Loucy (cell line): Measurements from ENCODE around the gene STAC.

Experiments
- H2AFZ ChIP-seq: fragments of 200-600 bp; sonication (generic); 2 replicates; pipeline ENCODE4 v1.6.0; 2016; ENCODE audit warnings: antibody characterized with exemption, mild to moderate bottlenecking, low read length, moderate library complexity
- H3F3A ChIP-seq: fragments of 200-600 bp; 2 replicates; pipeline ENCODE4 v1.6.0; 2016; ENCODE audit warnings: antibody characterized with exemption, low read depth, mild to moderate bottlenecking
- H3K27me3 ChIP-seq: fragments of 200-600 bp; sonication (generic); 2 replicates; pipeline ENCODE4 v1.6.1; 2014; ENCODE audit warnings: low read length, mild to moderate bottlenecking; ENCODE audit not compliant: insufficient read depth, poor library complexity, severe bottlenecking
- H3K36me3 ChIP-seq: fragments of 200-600 bp; sonication (generic); 2 replicates; pipeline ENCODE4 v1.6.1; 2016; ENCODE audit warnings: low read length; ENCODE audit not compliant: insufficient read depth
- H3K4me1 ChIP-seq: fragments of 200-600 bp; sonication (generic); 2 replicates; pipeline ENCODE4 v1.5.1; 2014; ENCODE audit warnings: low read length, mild to moderate bottlenecking; ENCODE audit not compliant: insufficient read depth, poor library complexity, severe bottlenecking
- H3K4me2 ChIP-seq: fragments of 200-600 bp; sonication (generic); 2 replicates; pipeline ENCODE4 v1.6.0; 2014; ENCODE audit warnings: antibody characterized with exemption, low read length, low read depth, mild to moderate bottlenecking; ENCODE audit not compliant: poor library complexity, severe bottlenecking
- H3K4me3 ChIP-seq: fragments of 200-600 bp; sonication (generic); 2 replicates; pipeline ENCODE4 v1.5.1; 2014; ENCODE audit warnings: low read length, mild to moderate bottlenecking, mixed read lengths; ENCODE audit not compliant: poor library complexity, severe bottlenecking
- H3K79me2 ChIP-seq: fragments of 200-600 bp; sonication (generic); 2 replicates; pipeline ENCODE4 v1.6.1; 2014; ENCODE audit warnings: low read length; ENCODE audit not compliant: insufficient read depth
- H3K9ac ChIP-seq: fragments of 200-600 bp; sonication (generic); 2 replicates; pipeline ENCODE4 v1.6.0; 2014; ENCODE audit warnings: mild to moderate bottlenecking, low read depth, low read length, moderate library complexity; ENCODE audit not compliant: poor library complexity, severe bottlenecking
- H3K9me2 ChIP-seq: fragments of 200-600 bp; sonication (generic); replicated peaks from 2 replicates; pipeline ENCODE4 v1.6.1; 2016; ENCODE audit warnings: low read depth, low read length, mixed read lengths
- H3K9me3 ChIP-seq: fragments of 200-600 bp; sonication (generic); 2 replicates; pipeline ENCODE4 v1.6.1; 2014; ENCODE audit warnings: mild to moderate bottlenecking, antibody characterized with exemption, low read length, low read depth; ENCODE audit not compliant: insufficient read depth
- H4K20me1 ChIP-seq: fragments of 200-600 bp; sonication (generic); 2 replicates; pipeline ENCODE4 v1.6.0; 2014; ENCODE audit warnings: antibody characterized with exemption, low read length, mild to moderate bottlenecking; ENCODE audit not compliant: insufficient read depth, poor library complexity, severe bottlenecking
- CTCF ChIP-seq: fragments of 200-600 bp; sonication (generic); conservative IDR thresholded peaks from 2 replicates; pipeline ENCODE4 v1.5.1; 2014; ENCODE audit warnings: mild to moderate bottlenecking, antibody characterized with exemption, low read length
- EZH2phosphoT487 ChIP-seq: fragments of 200-600 bp; IDR thresholded peaks from 2 replicates; pipeline ENCODE4 v1.6.1; 2018; ENCODE audit warnings: antibody characterized with exemption, mild to moderate bottlenecking, moderate library complexity, borderline replicate concordance

Gene STAC

DNA sequence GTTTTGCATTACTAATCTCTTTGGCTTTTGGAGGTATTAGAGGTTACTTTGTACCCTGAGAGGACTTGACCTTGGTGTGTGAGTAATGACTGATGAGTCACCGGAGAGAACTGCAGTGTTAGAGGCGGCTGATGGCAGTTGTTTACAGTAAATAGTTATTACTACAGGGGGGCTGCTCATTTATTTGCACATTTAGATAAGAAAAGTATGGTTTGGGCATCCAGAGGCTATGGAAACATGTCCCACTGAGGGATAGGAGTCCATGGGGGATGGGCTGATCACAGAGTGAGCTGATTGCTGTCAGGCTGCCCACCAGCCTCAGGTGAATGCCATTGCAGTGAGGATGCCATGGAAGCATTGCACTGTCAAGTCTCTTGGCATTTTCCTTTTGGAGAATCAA is 17.3 kb upstream of the STAC start:
- H3K4me2 ChIP-seq: peak overlapping the region; percentile 17
- H3F3A ChIP-seq: no peaks in the 10 kb centered on the region; the same call in 1 of the 2 replicates
- H3K79me2 ChIP-seq: no peaks in the 10 kb centered on the region
- H3K4me1 ChIP-seq: peaks cover 35% of the 10 kb centered on the region
- H3K9me2 ChIP-seq: no peaks in the 10 kb centered on the region
- no peak overlapping the region for H3K4me3 ChIP-seq
- TF ChIP-seq CTCF: no peak
- no peak for TF ChIP-seq EZH2phosphoT487
- H2AFZ ChIP-seq: no peak overlapping the region
- no peaks in the 10 kb centered on the region for H3K27me3 ChIP-seq
- no peaks in the 10 kb centered on the region for H4K20me1 ChIP-seq
- no peak overlapping the region for H3K9ac ChIP-seq
- H3K36me3 ChIP-seq: no peaks in the 10 kb centered on the region
- H3K9me3 ChIP-seq: no peaks in the 10 kb centered on the region

- TF ChIP-seq CTCF (no peak), EZH2phosphoT487 (no peak)
- H3K4me2 ChIP-seq: no peak overlapping the region
- H4K20me1 ChIP-seq: no peaks in the 10 kb centered on the region
- peaks cover 35% of the 10 kb centered on the region for H3K4me1 ChIP-seq
- no peaks in the 10 kb centered on the region for H3K79me2 ChIP-seq
- no peaks in the 10 kb centered on the region; the same call in 1 of the 2 replicates for H3F3A ChIP-seq
- H3K9ac ChIP-seq: no peak overlapping the region
- H3K9me3 ChIP-seq: no peaks in the 10 kb centered on the region
- H2AFZ ChIP-seq: no peak overlapping the region
- no peak overlapping the region for H3K4me3 ChIP-seq
- H3K36me3 ChIP-seq: no peaks in the 10 kb centered on the region
- no peaks in the 10 kb centered on the region for H3K9me2 ChIP-seq
- H3K27me3 ChIP-seq: no peaks in the 10 kb centered on the region
These were observed 16.0 kb upstream of the STAC start for GRCh38 chr3:36364260-36364659.

DNA sequence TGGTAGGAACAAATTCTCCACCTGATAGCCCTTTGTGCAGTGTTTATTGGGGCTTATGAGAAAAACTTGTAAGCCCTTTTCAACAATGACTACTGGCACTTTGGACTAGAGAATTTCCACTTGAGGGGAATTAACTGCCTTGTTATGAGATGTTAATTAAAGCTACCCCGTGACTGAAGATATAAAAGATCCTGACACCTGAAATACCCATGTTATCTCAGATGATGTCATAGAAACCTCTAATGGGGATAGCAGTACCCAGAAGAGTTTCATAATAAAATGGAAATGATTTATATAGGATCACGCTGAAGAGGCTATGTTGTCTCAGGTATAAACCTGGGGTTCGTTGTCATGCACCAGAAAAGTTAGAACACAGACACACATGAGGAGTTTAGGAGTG is 14.5 kb upstream of the STAC start:
- H3K4me2 ChIP-seq: no peak overlapping the region
- no peaks in the 10 kb centered on the region for H3K9me3 ChIP-seq
- H3K9me2 ChIP-seq: no peaks in the 10 kb centered on the region
- no peak overlapping the region for H3K4me3 ChIP-seq
- H3K4me1 ChIP-seq: peaks cover 19% of the 10 kb centered on the region
- H3K27me3 ChIP-seq: no peaks in the 10 kb centered on the region
- H3F3A ChIP-seq: no peaks in the 10 kb centered on the region
- no peaks in the 10 kb centered on the region for H3K36me3 ChIP-seq
- no peaks in the 10 kb centered on the region for H3K79me2 ChIP-seq
- no peak overlapping the region for H2AFZ ChIP-seq
- no peaks in the 10 kb centered on the region for H4K20me1 ChIP-seq
- TF ChIP-seq EZH2phosphoT487: no peak
- no peak for TF ChIP-seq CTCF
- H3K9ac ChIP-seq: no peak overlapping the region
